SW480 (cell line): ENCODE measurements around the gene CORO1C.

Experiments
- DNase-seq: peaks from one replicate; pipeline ENCODE4 v3.0.0-alpha.2; 2016; ENCODE audit warnings: low spot score

CORO1C gene

GRCh38 chr12:108696111-108696995, 35.0 kb downstream of the CORO1C start:
- peak; percentile 58 for DNase-seq

GRCh38 chr12:108694812-108695278, 36.5 kb downstream of the CORO1C start:
- DNase-seq = no peak

- no peak for DNase-seq
Observed at GRCh38 chr12:108693751-108694150, 37.6 kb downstream of the CORO1C start.

DNA sequence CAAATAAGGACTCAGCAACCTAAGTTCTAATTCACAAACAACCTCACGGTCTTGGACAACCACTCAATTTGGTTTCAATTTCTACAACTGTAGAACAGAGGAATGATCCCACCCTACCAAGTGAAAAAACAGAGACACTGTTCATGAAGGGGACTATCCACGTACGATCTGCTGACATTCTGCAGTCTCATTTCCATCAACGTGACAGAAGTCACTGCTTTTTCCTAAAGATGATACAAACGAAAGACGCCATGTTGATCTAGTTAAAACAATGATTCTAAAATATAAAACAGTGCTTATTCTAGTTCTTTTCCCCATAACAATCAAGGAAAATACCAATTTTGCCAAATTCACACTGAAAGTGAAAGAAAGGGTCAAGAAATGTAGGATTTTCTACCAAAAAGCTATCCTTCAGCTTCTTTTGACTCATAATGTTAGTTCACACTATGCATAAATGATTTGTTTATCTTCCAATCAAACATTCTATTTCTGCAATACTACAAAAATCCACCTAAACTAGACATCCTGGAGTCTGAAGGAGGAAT, 38.1 kb downstream of the CORO1C start:
- DNase-seq = no peak

DNA sequence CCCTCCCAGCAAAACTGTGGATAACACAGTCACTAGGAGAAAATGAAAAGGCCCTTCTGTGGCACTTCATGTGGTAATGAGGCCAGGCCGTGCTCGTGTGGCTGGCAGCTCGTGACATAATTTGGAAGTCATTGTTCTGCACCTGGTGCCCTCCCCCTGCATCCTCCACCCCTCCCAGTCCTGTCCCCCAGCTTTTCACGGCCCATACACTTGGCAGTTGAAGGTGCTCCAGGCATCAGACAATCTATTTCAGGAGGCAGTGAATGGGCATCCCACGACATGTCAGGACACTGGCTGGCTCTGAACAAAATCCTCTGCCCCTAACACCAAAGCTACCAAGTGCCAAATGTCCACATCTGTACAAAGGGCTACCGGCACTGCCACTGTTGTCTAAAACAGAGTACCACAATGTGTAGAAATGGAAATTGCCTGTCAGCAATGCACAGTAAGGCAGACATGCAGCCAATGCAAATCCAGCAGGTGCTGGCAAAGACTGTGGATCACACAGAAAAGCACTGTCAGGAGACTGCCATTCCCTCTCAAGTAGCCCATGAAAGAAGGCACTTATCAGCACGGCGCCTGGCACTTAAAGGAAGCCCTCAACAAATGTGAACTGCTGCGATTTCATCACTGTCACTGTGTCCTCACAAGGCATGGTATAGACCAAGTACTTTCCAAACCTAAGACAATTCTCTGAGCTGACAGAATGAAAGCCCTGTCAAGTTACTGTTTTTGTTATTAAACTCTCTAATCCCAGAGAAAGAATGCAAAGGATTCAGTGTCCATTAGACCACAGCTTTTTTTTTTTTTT, 39.1 kb downstream of the CORO1C start:
- peak; percentile 24 for DNase-seq

DNA sequence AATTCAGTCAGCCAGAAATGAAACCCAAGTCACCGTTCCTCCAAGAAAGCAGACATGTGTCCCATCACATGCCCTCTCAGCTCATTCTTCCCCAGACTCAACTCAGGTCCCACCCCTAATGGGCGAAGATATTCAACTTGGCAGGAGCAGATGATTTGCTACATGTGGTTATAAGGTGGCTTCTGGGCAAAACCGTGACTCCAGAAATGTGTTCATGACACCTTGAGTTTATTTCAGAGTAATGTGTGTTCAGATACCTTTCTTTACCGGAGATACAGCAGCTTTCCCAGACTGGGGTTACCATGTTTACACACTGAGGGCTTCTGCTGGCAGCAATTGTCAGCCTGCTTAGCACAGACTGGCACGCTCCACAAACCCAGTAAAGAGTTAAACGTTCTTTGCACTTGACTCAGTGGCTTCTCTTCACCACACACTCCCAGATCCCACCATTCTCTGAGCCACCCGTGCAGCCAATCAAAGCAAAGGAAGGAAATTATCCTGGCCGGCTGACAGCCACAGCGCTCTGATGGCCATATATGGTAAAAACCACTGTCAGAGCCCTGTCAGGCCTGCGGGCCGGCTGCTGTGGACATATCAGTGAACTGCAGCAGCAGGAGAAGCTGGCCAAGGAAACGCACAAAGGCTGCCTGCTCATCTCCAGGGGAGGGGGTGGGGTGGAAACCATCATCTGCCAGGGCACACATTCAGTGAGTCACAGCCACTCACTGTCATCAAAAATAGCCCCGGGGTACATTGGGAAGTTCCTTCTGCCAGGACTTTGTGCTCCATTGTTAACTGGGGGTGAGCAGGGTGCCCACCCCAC, 39.9 kb downstream of the CORO1C start:
- DNase-seq = peak; percentile 97

DNA sequence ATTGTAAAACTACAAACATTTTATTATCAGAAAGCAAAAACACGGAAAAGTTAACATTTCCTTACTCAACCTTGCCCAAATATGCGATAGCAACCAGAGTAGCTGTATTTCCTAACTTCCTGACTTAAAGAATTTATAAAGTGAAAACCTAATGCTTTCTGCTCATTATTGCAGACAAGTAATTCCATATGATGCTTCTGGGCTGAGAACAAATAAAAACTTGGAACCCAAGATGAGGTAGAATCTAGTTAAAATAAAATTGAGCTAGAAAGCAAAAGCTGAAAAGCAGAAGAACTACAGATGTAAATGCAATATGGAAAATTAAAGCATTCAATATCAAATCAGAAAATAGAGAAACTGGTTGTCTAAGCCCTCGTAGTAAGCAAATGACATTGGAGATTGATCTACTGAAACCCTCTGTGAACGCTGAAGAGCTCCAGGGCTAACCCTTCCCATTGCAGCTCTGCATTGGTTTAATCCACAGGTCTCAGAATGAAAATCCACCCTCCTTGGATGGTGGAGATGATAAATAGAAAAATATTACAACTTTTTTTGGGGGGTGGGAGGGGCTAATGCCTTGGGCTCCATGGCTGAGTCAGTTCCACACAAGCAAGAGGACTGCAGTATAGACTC, 40.7 kb downstream of the CORO1C start:
- no peak for DNase-seq

GRCh38 chr12:108690191-108690518, 41.2 kb downstream of the CORO1C start:
- no peak for DNase-seq

DNA sequence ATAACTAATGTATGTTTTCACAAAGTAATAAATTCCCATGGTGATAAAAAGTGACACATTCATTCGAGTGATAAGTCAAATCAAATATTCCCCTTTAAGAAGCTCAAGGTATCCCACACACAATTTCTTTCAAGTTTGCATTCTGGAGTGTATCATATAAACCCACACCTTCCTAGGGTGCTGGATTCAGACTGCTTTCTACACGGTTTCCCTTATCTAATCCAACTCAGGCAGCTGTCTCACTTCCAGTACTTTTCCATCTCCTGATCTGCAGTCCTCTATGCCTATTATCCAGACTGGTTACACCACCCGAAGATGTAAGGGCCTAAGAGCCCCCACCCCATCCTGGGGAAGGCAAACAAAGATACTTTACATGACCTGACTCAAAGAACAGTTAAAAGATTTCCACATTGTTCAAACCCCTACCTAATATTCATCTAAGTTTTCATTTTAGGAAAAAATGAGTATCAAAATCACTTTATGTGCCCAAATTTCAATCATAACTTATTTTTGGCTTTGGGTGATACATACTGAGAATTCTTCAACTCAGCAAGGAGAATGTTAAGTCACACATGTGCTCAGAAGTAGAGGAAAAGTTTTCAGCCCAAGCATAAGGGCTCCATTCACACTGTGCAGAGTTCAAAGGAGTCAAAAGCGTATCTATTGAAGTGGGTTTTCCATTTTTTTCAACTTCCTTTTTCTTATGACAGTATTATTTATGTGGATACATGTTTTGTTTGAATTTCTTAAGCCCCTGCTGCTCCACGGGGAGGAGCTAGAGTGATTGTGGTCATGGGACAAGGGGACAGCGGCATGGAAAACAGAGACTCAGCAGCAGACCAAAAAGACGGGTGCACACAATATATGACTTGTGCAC, 41.8 kb downstream of the CORO1C start:
- peak; percentile 85 for DNase-seq

- DNase-seq = no peak
Observed at GRCh38 chr12:108686780-108687179, 44.5 kb downstream of the CORO1C start.

DNA sequence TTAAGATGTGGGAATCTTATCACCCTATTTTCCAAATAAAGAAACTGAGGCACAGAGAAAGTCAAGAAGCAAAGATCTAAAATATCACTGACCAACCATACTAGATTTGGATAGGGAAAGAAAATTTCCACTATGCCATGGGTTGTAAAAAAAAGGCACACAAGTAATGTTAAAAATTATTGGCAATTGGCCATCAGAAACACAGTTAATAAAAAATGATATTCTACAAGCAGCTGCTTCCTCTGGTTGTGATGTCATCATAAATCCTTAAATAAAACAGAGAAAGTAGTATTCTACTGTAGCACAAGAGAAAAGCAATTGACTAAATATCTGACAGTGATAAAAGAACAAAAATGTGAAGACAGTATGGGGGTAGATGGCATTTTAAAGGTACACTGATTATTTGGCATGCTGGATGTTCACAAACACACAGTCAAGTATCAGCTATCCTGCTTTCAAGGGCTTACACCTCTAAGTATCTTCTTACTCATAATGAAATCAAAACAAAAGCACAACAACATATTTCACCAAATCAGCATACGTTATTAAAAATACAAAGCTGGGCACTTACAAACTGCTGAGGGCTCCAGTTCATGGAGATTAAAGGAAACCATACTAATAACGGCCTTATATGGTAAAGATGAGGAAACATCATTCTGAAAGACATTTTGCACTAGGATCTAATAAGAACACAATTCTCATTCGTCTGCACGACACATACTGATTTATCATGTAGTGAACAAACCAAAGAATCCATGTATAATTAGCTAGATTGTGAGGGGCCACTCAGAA, 45.7 kb downstream of the CORO1C start:
- no peak for DNase-seq

GRCh38 chr12:108683906-108684556, 47.3 kb downstream of the CORO1C start:
- no peak for DNase-seq

- DNase-seq = no peak
Observed at GRCh38 chr12:108681317-108681716, 50.0 kb downstream of the CORO1C start.

DNA sequence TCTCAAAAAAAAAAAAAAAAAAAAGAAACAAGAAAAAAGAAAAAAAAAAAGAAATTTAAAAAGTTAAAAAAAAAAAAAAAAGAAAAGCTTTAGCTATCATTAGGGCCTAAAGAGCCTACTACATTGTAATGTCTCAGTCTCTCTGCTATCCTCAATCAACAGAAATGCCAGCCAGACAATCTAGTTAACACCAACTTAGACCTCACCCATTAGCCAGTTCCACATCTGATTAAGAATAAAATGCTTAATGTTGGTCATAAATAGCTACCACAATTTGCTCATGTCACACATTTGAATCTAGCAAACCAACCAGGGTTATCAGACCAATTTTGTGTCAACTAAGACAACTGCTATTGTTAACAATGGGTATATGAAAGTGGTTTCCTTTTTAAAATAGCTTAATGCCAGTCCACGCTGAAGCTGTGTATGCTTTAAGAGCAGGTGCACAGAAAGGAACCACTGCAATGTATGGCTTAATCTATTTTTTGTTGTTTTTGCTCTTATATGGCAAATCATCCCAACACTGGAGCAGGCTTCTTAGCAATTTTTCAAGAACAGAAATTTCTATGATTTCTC, 52.1 kb downstream of the CORO1C start:
- no peak for DNase-seq

GRCh38 chr12:108678104-108678730, 53.1 kb downstream of the CORO1C start:
- DNase-seq = no peak

DNA sequence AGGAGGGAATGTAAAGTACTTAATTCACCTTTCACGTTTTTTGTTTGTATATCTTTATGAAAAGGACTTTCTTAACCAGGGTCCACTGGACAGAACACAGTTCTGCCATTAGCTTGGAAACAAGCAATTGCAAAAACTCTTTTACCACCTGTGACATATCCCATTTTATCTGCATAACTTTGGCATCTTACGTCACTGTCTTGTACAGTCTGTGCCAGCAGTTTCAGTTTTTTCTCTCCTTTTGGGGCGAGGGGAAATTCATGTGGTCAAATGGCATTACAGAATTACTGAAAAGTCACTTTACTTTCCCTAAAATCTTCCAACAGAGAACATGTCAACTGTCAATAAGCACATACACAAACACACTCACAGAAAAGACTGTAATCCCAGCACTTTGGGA, 53.9 kb downstream of the CORO1C start:
- DNase-seq = no peak

DNA sequence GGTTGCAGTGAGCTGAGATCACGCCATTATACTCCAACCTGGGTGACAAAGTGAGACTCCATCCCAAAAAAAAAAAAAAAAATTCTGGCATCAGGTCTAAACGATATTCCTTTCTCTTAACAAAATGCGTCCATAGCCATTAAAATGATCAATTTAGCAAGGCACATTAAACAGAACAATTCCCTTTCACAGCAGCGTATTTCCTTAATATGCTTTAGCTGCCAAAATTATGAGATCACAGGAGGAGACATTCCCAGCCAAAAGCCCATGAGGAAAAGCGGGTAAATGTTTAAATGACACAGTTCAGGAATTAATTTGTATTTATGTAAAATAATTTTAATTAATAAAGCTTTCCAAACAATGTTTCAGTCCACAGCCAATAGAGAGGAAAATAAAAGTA, 54.6 kb downstream of the CORO1C start:
- DNase-seq = no peak

DNA sequence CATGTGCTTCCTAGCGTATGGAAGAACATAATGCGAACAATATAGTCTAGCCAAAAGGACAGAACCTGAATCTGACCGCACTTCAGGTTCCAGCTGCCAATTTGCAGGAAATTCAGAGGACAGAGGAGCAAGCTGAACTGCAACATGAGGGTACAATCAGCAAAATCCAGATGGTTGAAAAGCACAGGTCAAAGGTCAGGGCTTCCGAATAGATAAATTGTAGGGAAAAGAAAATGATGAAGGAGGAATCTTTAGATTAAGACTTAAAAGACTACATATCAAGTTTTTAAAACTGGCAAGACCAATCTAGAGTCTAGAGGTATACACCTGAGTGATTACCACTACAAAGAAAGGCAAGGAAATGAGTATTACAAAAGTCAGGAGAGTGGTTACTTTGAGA, 55.5 kb downstream of the CORO1C start:
- DNase-seq = no peak
